ENCODE measurements around the gene FTO.

FTO gene

GRCh38 chr16:53952215-53953208 is 248.6 kb downstream of the FTO start:
- DNase-seq (ENCODE audit: low spot score): peak; percentile 5
- TF ChIP-seq, protein P1, sequence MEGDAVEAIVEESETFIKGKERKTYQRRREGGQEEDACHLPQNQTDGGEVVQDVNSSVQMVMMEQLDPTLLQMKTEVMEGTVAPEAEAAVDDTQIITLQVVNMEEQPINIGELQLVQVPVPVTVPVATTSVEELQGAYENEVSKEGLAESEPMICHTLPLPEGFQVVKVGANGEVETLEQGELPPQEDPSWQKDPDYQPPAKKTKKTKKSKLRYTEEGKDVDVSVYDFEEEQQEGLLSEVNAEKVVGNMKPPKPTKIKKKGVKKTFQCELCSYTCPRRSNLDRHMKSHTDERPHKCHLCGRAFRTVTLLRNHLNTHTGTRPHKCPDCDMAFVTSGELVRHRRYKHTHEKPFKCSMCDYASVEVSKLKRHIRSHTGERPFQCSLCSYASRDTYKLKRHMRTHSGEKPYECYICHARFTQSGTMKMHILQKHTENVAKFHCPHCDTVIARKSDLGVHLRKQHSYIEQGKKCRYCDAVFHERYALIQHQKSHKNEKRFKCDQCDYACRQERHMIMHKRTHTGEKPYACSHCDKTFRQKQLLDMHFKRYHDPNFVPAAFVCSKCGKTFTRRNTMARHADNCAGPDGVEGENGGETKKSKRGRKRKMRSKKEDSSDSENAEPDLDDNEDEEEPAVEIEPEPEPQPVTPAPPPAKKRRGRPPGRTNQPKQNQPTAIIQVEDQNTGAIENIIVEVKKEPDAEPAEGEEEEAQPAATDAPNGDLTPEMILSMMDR (IDR thresholded peaks at IDR 0.05; ENCODE audit: extremely low read depth, missing control alignments): no peak

DNA sequence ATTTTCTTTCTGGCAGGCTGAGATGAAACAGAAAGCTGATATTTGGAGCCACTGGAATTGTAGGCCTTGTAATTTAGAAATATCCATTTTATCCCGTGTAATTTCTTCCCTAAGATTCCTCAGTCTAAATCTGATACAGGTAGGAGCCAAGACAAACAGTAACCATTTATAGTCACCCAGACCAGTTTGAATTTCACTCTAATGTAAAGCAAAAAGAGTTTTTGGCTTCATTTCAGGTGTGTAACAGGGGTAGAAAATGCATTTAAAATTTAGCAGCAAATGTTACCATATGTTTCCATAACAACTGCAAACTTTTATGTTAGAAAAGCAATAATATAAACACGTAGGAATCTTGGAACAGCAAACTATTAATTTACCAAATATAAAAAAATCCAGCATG is 249.4 kb downstream of the FTO start:
- TF ChIP-seq, protein P1 (IDR thresholded peaks at IDR 0.05; ENCODE audit: extremely low read depth, missing control alignments): no peak
- DNase-seq (ENCODE audit: low spot score): no peak

GRCh38 chr16:53955221-53955875 is 251.4 kb downstream of the FTO start:
- TF ChIP-seq, protein P1 (IDR thresholded peaks at IDR 0.05; ENCODE audit: extremely low read depth, missing control alignments): no peak
- no peak for DNase-seq (ENCODE audit: low spot score)

GRCh38 chr16:53958341-53958880 is 254.5 kb downstream of the FTO start:
- DNase-seq (ENCODE audit: low spot score): no peak
- TF ChIP-seq, protein P1 (IDR thresholded peaks at IDR 0.05; ENCODE audit: extremely low read depth, missing control alignments): no peak

DNA sequence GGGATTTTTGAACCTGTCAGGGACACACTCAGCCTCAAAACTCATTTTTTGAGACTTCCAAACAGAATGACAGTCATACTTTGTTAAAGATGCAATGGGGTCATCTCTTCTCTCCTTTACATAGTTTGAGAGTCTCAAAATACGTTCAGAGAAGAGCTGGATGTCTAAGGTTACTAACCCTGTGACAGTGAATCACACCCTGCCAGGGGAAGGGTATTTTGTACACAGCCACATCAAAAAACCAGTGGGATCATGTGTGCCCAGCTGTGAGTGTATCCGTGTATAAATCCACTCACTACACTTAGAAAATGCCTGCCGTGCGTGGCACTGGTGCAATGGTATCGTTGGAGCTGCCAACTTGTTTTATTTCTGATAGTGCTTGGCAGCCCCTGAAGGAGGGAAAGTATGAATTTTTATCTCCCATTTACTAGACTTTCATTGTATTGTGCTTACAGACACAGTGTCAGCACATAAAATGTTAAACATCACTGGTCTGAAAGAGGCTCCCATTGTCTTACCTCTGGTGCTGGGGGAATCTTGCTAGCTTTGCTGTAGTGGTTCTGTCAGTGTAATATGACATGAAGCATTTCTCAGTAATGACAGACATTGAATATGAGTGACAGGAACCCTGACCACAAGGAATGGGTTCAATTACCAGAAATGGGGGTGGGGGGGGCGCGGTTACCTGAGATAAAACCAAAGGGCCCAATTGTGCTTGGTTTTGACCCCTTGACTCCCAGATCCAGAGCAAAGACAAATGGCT is 256.3 kb downstream of the FTO start:
- TF ChIP-seq, protein P1 (IDR thresholded peaks at IDR 0.05; ENCODE audit: extremely low read depth, missing control alignments): no peak
- no peak for DNase-seq (ENCODE audit: low spot score)

DNA sequence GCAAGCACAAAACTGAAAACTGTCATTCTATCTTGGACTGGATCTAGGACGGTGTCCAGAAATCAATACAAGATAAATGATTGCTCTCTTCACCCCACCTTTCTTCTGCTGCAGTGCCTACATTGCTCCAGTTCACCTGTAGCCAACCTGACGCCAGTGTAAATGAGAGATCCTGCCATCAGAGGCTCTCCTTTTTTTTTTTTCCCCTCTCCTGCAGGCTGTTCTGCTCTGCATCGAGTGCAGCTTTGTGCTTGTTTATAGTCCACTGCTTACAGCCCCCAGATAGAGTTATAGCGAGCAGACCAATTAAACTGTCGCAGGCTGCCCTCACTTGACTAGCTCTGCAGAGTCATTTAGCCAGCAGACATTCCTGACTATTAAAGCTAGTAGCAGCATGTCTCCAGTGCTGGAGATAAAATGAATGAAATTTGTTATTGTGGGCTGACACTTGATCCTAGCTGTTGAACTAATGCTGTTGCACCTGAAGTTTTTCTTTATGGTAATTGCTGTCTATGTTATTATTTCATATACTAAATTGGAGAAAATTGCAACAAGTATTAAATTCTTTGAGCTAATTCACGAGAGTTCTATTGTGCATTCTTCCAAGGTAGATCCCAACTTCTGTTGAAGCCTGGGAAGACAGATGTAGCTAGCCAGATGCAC is 257.1 kb downstream of the FTO start:
- TF ChIP-seq, protein P1 (IDR thresholded peaks at IDR 0.05; ENCODE audit: extremely low read depth, missing control alignments): no peak
- DNase-seq (ENCODE audit: low spot score): no peak

All from GM20000 (cell line).